MV-4-11 (cell line): ENCODE data around the gene SPRR3.
"Not testable (repeated sequence)": the region's sequence is repeated elsewhere in the genome, so short reads cannot be mapped to it uniquely, and the experiment has no call there.

ENCODE experiments used
- DNase-seq: peaks from one replicate; lab custom pipeline; 2025; lab: John Stamatoyannopoulos, UW

The SPRR3 gene

GRCh38 chr1:152983743-152984142 is 17.8 kb upstream of the SPRR3 start, which contains the start of gene SPRR1A:
Gene SPRR1A (plus strand): TSS chr1:152984081. CDS start chr1:152985231, 1,150 bp downstream.
- no peak for DNase-seq

GRCh38 chr1:152986578-152986977 is 15.0 kb upstream of the SPRR3 start:
- DNase-seq = no peak

GRCh38 chr1:152993186-152993585 is 8.4 kb upstream of the SPRR3 start:
- no peak for DNase-seq

- no peak for DNase-seq
Observed at GRCh38 chr1:152995842-152996241, 5.7 kb upstream of the SPRR3 start.

- no peak for DNase-seq
Observed at GRCh38 chr1:152996633-152997400, 4.7 kb upstream of the SPRR3 start.

- no peak for DNase-seq
Observed at GRCh38 chr1:152997901-152998300, 3.6 kb upstream of the SPRR3 start.

GRCh38 chr1:152998476-152998875 is 3.1 kb upstream of the SPRR3 start:
- no peak for DNase-seq

- DNase-seq = no peak
Observed at GRCh38 chr1:152999818-153000217, 1.7 kb upstream of the SPRR3 start.

GRCh38 chr1:153000294-153000693 is 1.3 kb upstream of the SPRR3 start:
- no peak for DNase-seq

GRCh38 chr1:153011235-153011758 is 9.7 kb downstream of the SPRR3 start:
- DNase-seq = not testable (repeated sequence)

- not testable (repeated sequence) for DNase-seq
Observed at GRCh38 chr1:153021829-153022228, 20.3 kb downstream of the SPRR3 start.

- peak; percentile 73 for DNase-seq
Observed at GRCh38 chr1:153022340-153022739, 20.8 kb downstream of the SPRR3 start.

- no peak for DNase-seq
Observed at GRCh38 chr1:153023109-153023508, 21.6 kb downstream of the SPRR3 start.

GRCh38 chr1:153024413-153024812 is 22.9 kb downstream of the SPRR3 start:
- DNase-seq = no peak

GRCh38 chr1:153025797-153026196 is 24.2 kb downstream of the SPRR3 start:
- DNase-seq = no peak

- no peak for DNase-seq
Observed at GRCh38 chr1:153028766-153029165, 27.2 kb downstream of the SPRR3 start.

- DNase-seq = no peak
Observed at GRCh38 chr1:153030895-153031294, 29.3 kb downstream of the SPRR3 start, which contains the start of gene SPRR1B. Gene SPRR1B (plus strand): TSS chr1:153031203. CDS start chr1:153032346, 1,143 bp downstream.

GRCh38 chr1:153032073-153032472 is 30.5 kb downstream of the SPRR3 start:
- DNase-seq = peak; percentile 58

GRCh38 chr1:153032677-153033308 is 31.2 kb downstream of the SPRR3 start:
- DNase-seq = peak; percentile 65

- DNase-seq = no peak
Observed at GRCh38 chr1:153035211-153035610, 33.7 kb downstream of the SPRR3 start.

GRCh38 chr1:153040950-153041631 is 39.5 kb downstream of the SPRR3 start, which contains the start of gene SPRR2D:
Gene SPRR2D (minus strand): TSS chr1:153041120. CDS start chr1:153040346, 774 bp downstream.
- DNase-seq = no peak

- no peak for DNase-seq
Observed at GRCh38 chr1:153049211-153049610, 47.7 kb downstream of the SPRR3 start.
